ENCODE measurements around the gene ASTL.
A peak's percentile ranks its signal among the peaks of the same experiment; 100 is the strongest.
"Not testable (repeated sequence)": the region's sequence is repeated elsewhere in the genome, so short reads cannot be mapped to it uniquely, and the experiment has no call there.

ASTL gene

GRCh38 chr2:96145036-96145847 is 6.9 kb upstream of the ASTL start, which contains the start of gene DUSP2:
TSS of gene DUSP2 (minus strand) at chr2:96145440. CDS start at chr2:96145354, 86 bp downstream.
- peak; percentile 42 for DNase-seq

GRCh38 chr2:96144481-96145035 is 6.3 kb upstream of the ASTL start:
- DNase-seq, result no peak

- no peak for DNase-seq
These were observed 5.7 kb upstream of the ASTL start for GRCh38 chr2:96143848-96144480.

- DNase-seq, result no peak
These were observed 5.0 kb upstream of the ASTL start for GRCh38 chr2:96143231-96143847.

GRCh38 chr2:96142217-96143113 is 4.2 kb upstream of the ASTL start:
- DNase-seq, result no peak

- DNase-seq, result not testable (repeated sequence)
These were observed 3.3 kb upstream of the ASTL start for GRCh38 chr2:96141624-96141967.

GRCh38 chr2:96140941-96141623 is 2.8 kb upstream of the ASTL start:
- DNase-seq, result no peak

GRCh38 chr2:96139181-96139758 is 968 bp upstream of the ASTL start:
- DNase-seq, result no peak

GRCh38 chr2:96137321-96138178 is 752 bp downstream of the ASTL start:
- no peak for DNase-seq

- DNase-seq, result no peak
These were observed 2.1 kb downstream of the ASTL start for GRCh38 chr2:96136129-96136720.

GRCh38 chr2:96135621-96136020 is 2.7 kb downstream of the ASTL start:
- no peak for DNase-seq

GRCh38 chr2:96135171-96135570 is 3.1 kb downstream of the ASTL start:
- no peak for DNase-seq

- DNase-seq, result no peak
These were observed 3.9 kb downstream of the ASTL start for GRCh38 chr2:96134421-96134820.

GRCh38 chr2:96131813-96132745 is 6.2 kb downstream of the ASTL start:
- no peak for DNase-seq

- no peak for DNase-seq
These were observed 7.0 kb downstream of the ASTL start for GRCh38 chr2:96131152-96131812.

GRCh38 chr2:96130483-96130882 is 7.8 kb downstream of the ASTL start:
- DNase-seq, result no peak

GRCh38 chr2:96129528-96130120 is 8.7 kb downstream of the ASTL start:
- DNase-seq, result no peak

- DNase-seq, result no peak
These were observed 9.8 kb downstream of the ASTL start for GRCh38 chr2:96128456-96128855.
